K562 (cell line): Measurements from ENCODE around the gene CCNK.

Experiments
- BCL6 ChIP-seq: fragments of 250-450 bp; sonication (Bioruptor Pico); IDR thresholded peaks from 2 replicates; pipeline ENCODE4 v1.4.0; 2020
- CTCF ChIP-seq, 3 experiments: IDR thresholded peaks in 2 of 3; conservative IDR thresholded peaks in 1 of 3; 2 replicates each; pipeline ENCODE4 v1.5.1; 2011 to 2012; ENCODE audit warnings: low read length in 3 of 3, mild to moderate bottlenecking in 3 of 3, control low read depth in 2 of 3, improper control_type of control experiment in 1 of 3, inconsistent platforms in 1 of 3, low read depth in 1 of 3, mixed read lengths in 1 of 3, moderate library complexity in 1 of 3; ENCODE audit not compliant: insufficient read depth in 2 of 3
- E2F3 ChIP-seq: fragments of 250-450 bp; sonication (Bioruptor Pico); IDR thresholded peaks from 2 replicates; pipeline ENCODE4 v1.4.0; 2020; ENCODE audit warnings: mild to moderate bottlenecking
- KAT2B ChIP-seq: IDR thresholded peaks from one replicate; pipeline ENCODE4 v1.6.1; 2012; ENCODE audit warnings: low read depth, mild to moderate bottlenecking, control low read depth, inconsistent platforms, low read length, moderate library complexity
- NFYB ChIP-seq: IDR thresholded peaks from 2 replicates; pipeline ENCODE4 v1.6.1; 2011; ENCODE audit warnings: mild to moderate bottlenecking, moderate library complexity; ENCODE audit not compliant: insufficient read length; ENCODE audit errors: extremely low read depth
- RFX1 ChIP-seq: fragments of 450-650 bp; IDR thresholded peaks from 2 replicates; pipeline ENCODE4 v1.6.1; 2016; ENCODE audit warnings: mild to moderate bottlenecking, moderate library complexity
- ZBED1 ChIP-seq: IDR thresholded peaks from 2 replicates; pipeline ENCODE4 v1.6.1; 2014
- ZHX1 ChIP-seq: fragments of 150-350 bp; conservative IDR thresholded peaks from 2 replicates; pipeline ENCODE4 v1.6.1; 2014; ENCODE audit warnings: low read length
- ZNF354B ChIP-seq: fragments of 250-450 bp; sonication (Bioruptor Pico); IDR thresholded peaks from 2 replicates; pipeline ENCODE4 v1.4.0; 2020

- no peak for TF ChIP-seq E2F3 (CRISPR knock-in tag)
- TF ChIP-seq ZHX1 = no peak
- no peak for TF ChIP-seq BCL6 (CRISPR knock-in tag)
- no peak for TF ChIP-seq KAT2B
- no peak for TF ChIP-seq RFX1
- no peak for TF ChIP-seq ZNF354B (CRISPR knock-in tag)
- TF ChIP-seq ZBED1 = no peak
- no peak for TF ChIP-seq NFYB
- TF ChIP-seq CTCF (IDR thresholded peaks at IDR 0.05 in 2 of 3, conservative IDR thresholded peaks at IDR 0.05 in 1 of 3; ENCODE audit: insufficient read depth in 2 of 3, low read depth in 1 of 3, low read length in 3 of 3) = no peak
Measured at GRCh38 chr14:99471731-99472130, 9.5 kb upstream of the CCNK start.
